A673 (cell line): Measurements from ENCODE around the gene UBE2D1.

ENCODE experiments used
- CTCF ChIP-seq: fragments of 300-800, 200-600 bp; sonication (generic); conservative IDR thresholded peaks from 2 replicates; pipeline ENCODE4 v1.5.1; 2017; ENCODE audit warnings: low read depth, mild to moderate bottlenecking, antibody characterized with exemption, low read length, moderate library complexity, mixed read lengths
- EZH2 ChIP-seq: fragments of 200-600 bp; sonication (generic); IDR thresholded peaks from 2 replicates; pipeline ENCODE4 v1.6.1; 2017; ENCODE audit warnings: borderline replicate concordance, low read depth, mild to moderate bottlenecking, mixed read lengths, antibody characterized with exemption, low read length; ENCODE audit not compliant: poor library complexity, severe bottlenecking

- no peak for TF ChIP-seq CTCF
- no peak for TF ChIP-seq EZH2
Observed at GRCh38 chr10:58322835-58323209, 12.0 kb upstream of the UBE2D1 start.
